GM10266 (cell line): ENCODE data around the gene SORL1.

Source experiments
- DNase-seq: peaks from one replicate; pipeline ENCODE4 v3.0.0; 2012; ENCODE audit errors: extremely low spot score
- CTCF ChIP-seq: IDR thresholded peaks from 2 replicates; pipeline ENCODE4 v1.5.1; 2012; ENCODE audit warnings: mild to moderate bottlenecking, low read depth; ENCODE audit not compliant: control insufficient read depth, insufficient read depth; ENCODE audit errors: missing control alignments

SORL1 gene

GRCh38 chr11:121535129-121535796 is 83.1 kb downstream of the SORL1 start:
- no peak for TF ChIP-seq CTCF
- DNase-seq = no peak

GRCh38 chr11:121536126-121536525 is 84.0 kb downstream of the SORL1 start:
- DNase-seq = no peak
- TF ChIP-seq CTCF = no peak

- peak; percentile 62 for DNase-seq
- no peak for TF ChIP-seq CTCF
These were observed 85.9 kb downstream of the SORL1 start for GRCh38 chr11:121538054-121538453.

GRCh38 chr11:121539000-121539399 is 86.9 kb downstream of the SORL1 start:
- no peak for DNase-seq
- no peak for TF ChIP-seq CTCF

- no peak for DNase-seq
- TF ChIP-seq CTCF = no peak
These were observed 88.5 kb downstream of the SORL1 start for GRCh38 chr11:121540627-121541026.

GRCh38 chr11:121543836-121544380 is 91.8 kb downstream of the SORL1 start:
- no peak for TF ChIP-seq CTCF

GRCh38 chr11:121544956-121545355 is 92.8 kb downstream of the SORL1 start:
- TF ChIP-seq CTCF = no peak
- no peak for DNase-seq

More at GRCh38 chr11:121543836-121544380, 91.8 kb downstream of the SORL1 start:
- DNase-seq = no peak
